IMR-90 (cell line): Measurements from ENCODE around the gene NTM. TPM values are rescaled to one million over a fixed set of nuclear protein-coding genes. Genes with fewer than 3 reads are reported as not detected.

Experiments
- ATAC-seq: fragments of 200-7000 bp; cut with Tn5 transposase; 2 replicates; pipeline ENCODE4 v1.9.1; 2020; ENCODE audit warnings: low read depth, mild to moderate bottlenecking, moderate library complexity
- BruUV-seq: library from RNA; stranded (reverse); fragments of 400-500 nt; replicated peaks from 2 replicates; lab custom pipeline; 2021; lab: Mats Ljungman, UMichigan
- CTCF ChIA-PET: fragments of 300-600 bp; formaldehyde crosslinking; extraction: SDS; loops from one replicate; lab custom pipeline; 2021; ENCODE audit warnings: antibody characterized with exemption; lab: Yijun Ruan, JAX
- POLR2A ChIA-PET: fragments of 300-600 bp; sonication (Branson Sonifier 250); formaldehyde crosslinking; loops from one replicate; lab custom pipeline; 2022; ENCODE audit warnings: antibody characterized with exemption; ENCODE audit not compliant: unreplicated experiment; lab: Charles Lee
- DNase-seq: peaks from one replicate; pipeline ENCODE4 v3.0.0; 2013
- H2AFZ ChIP-seq: replicated peaks from 2 replicates; pipeline ENCODE3; 2013; ENCODE audit warnings: low read length, mild to moderate bottlenecking; ENCODE audit not compliant: poor library complexity
- H2AK5ac ChIP-seq: 2 replicates; pipeline ENCODE4 v1.6.1; 2013; ENCODE audit warnings: low read depth, low read length, inconsistent platforms
- H2AK9ac ChIP-seq: replicated peaks from 2 replicates; pipeline ENCODE3; 2013; ENCODE audit warnings: mild to moderate bottlenecking, low read depth, low read length, moderate library complexity; ENCODE audit not compliant: poor library complexity
- H2BK120ac ChIP-seq: 2 replicates; pipeline ENCODE4 v1.6.1; 2013; ENCODE audit warnings: low read depth, low read length, inconsistent platforms
- H2BK15ac ChIP-seq: 3 replicates; pipeline ENCODE4 v1.6.1; 2013; ENCODE audit warnings: low read depth, low read length, inconsistent platforms
- H2BK20ac ChIP-seq: 2 replicates; pipeline ENCODE4 v1.6.1; 2013; ENCODE audit warnings: low read depth, mild to moderate bottlenecking, inconsistent platforms, low read length, moderate library complexity
- H2BK5ac ChIP-seq: 2 replicates; pipeline ENCODE4 v1.6.1; 2013; ENCODE audit warnings: mild to moderate bottlenecking, low read depth, low read length, inconsistent platforms; ENCODE audit not compliant: poor library complexity, severe bottlenecking
- H3K14ac ChIP-seq: replicated peaks from 2 replicates; pipeline ENCODE4 v1.6.1; 2013; ENCODE audit warnings: low read depth, low read length, inconsistent platforms
- H3K18ac ChIP-seq: 2 replicates; pipeline ENCODE4 v1.6.1; 2013; ENCODE audit warnings: low read depth, low read length, control low read depth
- H3K23ac ChIP-seq: 2 replicates; pipeline ENCODE4 v1.6.1; 2013; ENCODE audit warnings: low read depth, low read length, inconsistent platforms
- H3K27ac ChIP-seq: 2 replicates; pipeline ENCODE4 v1.5.1; 2013; ENCODE audit warnings: mild to moderate bottlenecking, control low read depth, low read length; ENCODE audit not compliant: insufficient read depth
- H3K27me3 ChIP-seq: 2 replicates; pipeline ENCODE4 v1.6.1; 2013; ENCODE audit warnings: low read length; ENCODE audit not compliant: control insufficient read depth, insufficient read depth
- H3K36me3 ChIP-seq: 2 replicates; pipeline ENCODE4 v1.6.1; 2013; ENCODE audit warnings: low read length, mixed read lengths; ENCODE audit not compliant: control insufficient read depth, insufficient read depth
- H3K4ac ChIP-seq: 2 replicates; pipeline ENCODE4 v1.6.1; 2013; ENCODE audit warnings: low read depth, low read length, inconsistent platforms
- H3K4me1 ChIP-seq: 2 replicates; pipeline ENCODE4 v1.6.1; 2013; ENCODE audit warnings: low read length, mixed read lengths; ENCODE audit not compliant: control insufficient read depth, insufficient read depth
- H3K4me2 ChIP-seq: 2 replicates; pipeline ENCODE4 v1.6.1; 2013; ENCODE audit warnings: low read depth, mild to moderate bottlenecking, control low read depth, low read length, moderate library complexity
- H3K4me3 ChIP-seq: 2 replicates; pipeline ENCODE4 v1.5.1; 2013; ENCODE audit warnings: low read depth, mild to moderate bottlenecking, control low read depth, low read length, moderate library complexity; ENCODE audit not compliant: insufficient read depth
- H3K56ac ChIP-seq: 2 replicates; pipeline ENCODE4 v1.6.1; 2013; ENCODE audit warnings: low read length, inconsistent platforms; ENCODE audit not compliant: insufficient read depth; ENCODE audit errors: extremely low read depth
- H3K79me1 ChIP-seq, 2 experiments: 2 replicates each; pipeline ENCODE4 v1.6.1; 2013; ENCODE audit warnings: low read length in 2 of 2, inconsistent platforms in 1 of 2, low read depth in 1 of 2
- H3K9ac ChIP-seq: 2 replicates; pipeline ENCODE4 v1.6.1; 2013; ENCODE audit warnings: low read depth, low read length, control low read depth
- H3K9me1 ChIP-seq: 2 replicates; pipeline ENCODE4 v1.6.1; 2013; ENCODE audit warnings: low read length, inconsistent platforms; ENCODE audit not compliant: insufficient read depth
- H3K9me3 ChIP-seq: 2 replicates; pipeline ENCODE4 v1.6.1; 2013; ENCODE audit warnings: low read length; ENCODE audit not compliant: control insufficient read depth, insufficient read depth
- H4K20me1 ChIP-seq: 2 replicates; pipeline ENCODE4 v1.6.1; 2013; ENCODE audit warnings: low read length, inconsistent platforms; ENCODE audit not compliant: insufficient read depth
- H4K5ac ChIP-seq: 2 replicates; pipeline ENCODE4 v1.6.1; 2013; ENCODE audit warnings: mild to moderate bottlenecking, low read depth, low read length, control low read depth
- H4K8ac ChIP-seq, 2 experiments: 2 replicates each; pipeline ENCODE4 v1.6.1; 2013; ENCODE audit warnings: low read depth in 2 of 2, low read length in 2 of 2, control low read depth in 1 of 2, inconsistent platforms in 1 of 2
- H4K91ac ChIP-seq: 2 replicates; pipeline ENCODE4 v1.6.1; 2013; ENCODE audit warnings: low read depth, low read length, inconsistent platforms; ENCODE audit not compliant: insufficient read depth
- CEBPB ChIP-seq: IDR thresholded peaks from 2 replicates; pipeline ENCODE4 v1.6.1; 2012; ENCODE audit warnings: low read depth, low read length, improper control_type of control experiment
- CHD1 ChIP-seq: IDR thresholded peaks from 2 replicates; pipeline ENCODE4 v1.6.1; 2012; ENCODE audit warnings: low read depth, low read length, improper control_type of control experiment
- FOS ChIP-seq: fragments of 150-350 bp; IDR thresholded peaks from 2 replicates; pipeline ENCODE4 v1.6.1; 2016; ENCODE audit warnings: low read depth, low read length
- MAZ ChIP-seq: IDR thresholded peaks from 2 replicates; pipeline ENCODE4 v1.6.1; 2012; ENCODE audit warnings: low read depth, mild to moderate bottlenecking, low read length, improper control_type of control experiment, moderate library complexity, borderline replicate concordance
- POLR2A ChIP-seq: IDR thresholded peaks from 2 replicates; pipeline ENCODE4 v1.6.1; 2012; ENCODE audit warnings: mild to moderate bottlenecking, low read depth, low read length
- SMC3 ChIP-seq: fragments of 150-350 bp; IDR thresholded peaks from 2 replicates; pipeline ENCODE4 v1.6.1; 2016; ENCODE audit warnings: low read depth, mild to moderate bottlenecking, antibody characterized with exemption, low read length, moderate library complexity
- USF2 ChIP-seq: fragments of 150-350 bp; IDR thresholded peaks from 2 replicates; pipeline ENCODE4 v1.6.1; 2017; ENCODE audit warnings: mild to moderate bottlenecking, antibody characterized with exemption, low read length, low read depth
- WGBS, 2 experiments: methylation state at CpG; one replicate each; pipeline versions ENCODE4 v1.1.5 to v1.1.7; 2013; ENCODE audit warnings: missing lambda C conversion rate in 2 of 2; ENCODE audit not compliant: insufficient read length in 1 of 2; ENCODE audit errors: extremely low coverage in 2 of 2; 5-methylcytosine and 5-hydroxymethylcytosine counted together
- dilution Hi-C: fragments of 300-500 bp; cut with HindIII; formaldehyde crosslinking; loops from one replicate; pipeline ENCODE4 v1.14.3; 2018; ENCODE audit warnings: low sequenced_read_pairs; ENCODE audit not compliant: unreplicated experiment
- in situ Hi-C: fragments of 300-500 bp; cut with MboI; formaldehyde crosslinking; loops from 3 replicates; pipeline ENCODE4 v1.14.3; 2019; ENCODE audit warnings: low sequenced_read_pairs, inconsistent platforms, mixed read lengths
- intact Hi-C: fragments of 100-400 bp; cut with micrococcal nuclease; formaldehyde crosslinking; loops from 2 replicates; pipeline ENCODE4 v1.10.0; 2022
- polyA plus RNA-seq, 3 experiments: library from polyadenylated mRNA; depleted of rRNA; stranded (reverse); fragments of >200 nt; gene quantifications; 2 replicates each; pipeline ENCODE4 v1.2.3, GENCODE V29; 2012; ENCODE audit warnings: low replicate concordance in 1 of 3
- total RNA-seq: library from RNA; depleted of rRNA; stranded (reverse); fragments of >200 nt; gene quantifications from 2 replicates; pipeline ENCODE4 v1.2.3, GENCODE V29; 2012

The NTM gene
- total and polyA plus RNA-seq, 2 of the 4 experiments (the other 2 are of a cell fraction): 19.5 to 25.5 TPM

- POLR2A ChIA-PET: no interaction called here
- Histone ChIP-seq H4K5ac (no peak overlapping the region), H4K20me1 (no peaks in the 10 kb centered on the region), H3K14ac (no peak overlapping the region), H2AK9ac (no peak overlapping the region), H3K4me1 (no peaks in the 10 kb centered on the region), H3K4me2 (no peak overlapping the region), H3K18ac (no peak overlapping the region), H3K9ac (no peak overlapping the region), H2BK20ac (no peak overlapping the region), H3K4me3 (no peak overlapping the region), H3K4ac (no peak overlapping the region), H3K36me3 (no peaks in the 10 kb centered on the region), H2AK5ac (no peak overlapping the region), H3K27ac (no peak overlapping the region), H3K9me3 (no peaks in the 10 kb centered on the region; the same call in 1 of the 2 replicates), H3K9me1 (no peaks in the 10 kb centered on the region), H3K23ac (no peak overlapping the region), H2BK120ac (no peak overlapping the region), H3K56ac (no peak overlapping the region), H3K79me1 (no peaks in the 10 kb centered on the region), H4K91ac (no peak overlapping the region), H2BK15ac (no peak overlapping the region), H3K27me3 (peaks cover 15% of the 10 kb centered on the region), H2BK5ac (no peak overlapping the region), H4K8ac (no peak overlapping the region), H2AFZ (no peak overlapping the region)
- dilution Hi-C loops: no loop called here
- DNase-seq: no peak
- 50% methylated on average over 4 of the region's 10 CpGs; no CpG with 5 or more reads in 1 of the 2 experiments for WGBS, 2 experiments
- in situ Hi-C loops: no loop called here
- no peak for ATAC-seq
- CTCF ChIA-PET: no interaction called here
- BruUV-seq: no TSS peak
- intact Hi-C loops: no loop called here
- TF ChIP-seq CEBPB (no peak), POLR2A (no peak), SMC3 (no peak), FOS (no peak), MAZ (no peak), USF2 (no peak), CHD1 (no peak)
Observed at GRCh38 chr11:131724436-131724975, 354.1 kb downstream of the NTM start.
